Psoas muscle (tissue), 8 donors: ENCODE measurements around the gene SMARCB1. TPM values are rescaled to one million over a fixed set of nuclear protein-coding genes. Genes with fewer than 3 reads are reported as not detected.
A peak's percentile ranks its signal among the peaks of the same experiment; 100 is the strongest.

ENCODE experiments used
- ATAC-seq, 4 donors: fragments of 200-7000 bp; cut with Tn5 transposase; one replicate each; pipeline ENCODE4 v1.9.1; 2020; ENCODE audit warnings: moderate library complexity in 3 of 4, mild to moderate bottlenecking in 2 of 4
- DNase-seq, 2 donors: peaks; one replicate each; pipeline ENCODE4 v3.0.0-alpha.2; 2020
- H3K27ac ChIP-seq: fragments of 200-600 bp; one replicate; pipeline ENCODE4 v1.8.0; 2022
- H3K27me3 ChIP-seq, 3 donors: fragments of 200-600 bp in 1 of 3; one replicate each; pipeline versions ENCODE4 v1.6.1 to v1.8.0; 2013 to 2022; ENCODE audit warnings: low read length in 2 of 3, mild to moderate bottlenecking in 2 of 3, moderate library complexity in 1 of 3; ENCODE audit not compliant: insufficient read depth in 3 of 3
- H3K36me3 ChIP-seq, 2 donors: fragments of 200-600 bp in 1 of 2; one replicate each; pipeline versions ENCODE4 v1.6.1 to v1.8.0; 2013 to 2022; ENCODE audit warnings: low read depth in 1 of 2, mild to moderate bottlenecking in 1 of 2, moderate library complexity in 1 of 2; ENCODE audit not compliant: insufficient read depth in 1 of 2
- H3K4me1 ChIP-seq: fragments of 200-600 bp; one replicate; pipeline ENCODE4 v1.8.0; 2022
- H3K4me3 ChIP-seq: fragments of 200-600 bp; one replicate; pipeline ENCODE4 v1.8.0; 2022; ENCODE audit warnings: mild to moderate bottlenecking
- H3K9me3 ChIP-seq: fragments of 200-600 bp; one replicate; pipeline ENCODE4 v1.8.0; 2022
- WGBS, 3 donors: extraction: QIAGEN DNeasy Blood & Tissue Kit; methylation state at CpG; one replicate each; pipeline versions ENCODE4 v1.1.6 to v1.1.7; 2013; 5-methylcytosine and 5-hydroxymethylcytosine counted together
- intact Hi-C, 2 donors: fragments of 100-400 bp; cut with DNase I; formaldehyde crosslinking; loops; one replicate each; pipeline versions ENCODE4 v1.11.0 to v1.14.2; 2022
- polyA plus RNA-seq, 3 donors: library from polyadenylated mRNA; stranded (reverse); fragments of 200-250 nt; gene quantifications; one replicate each; pipeline ENCODE4 v1.2.3, GENCODE V29; 2013
- total RNA-seq, 4 donors: library from RNA; stranded (reverse); fragmentation: NEBNext Ultra II Directional in 2 of 4; extraction: Animal tissue kit (Norgen Biotek cat#: 25700) in 2 of 4; gene quantifications; one replicate each; pipeline versions ENCODE4 v1.2.1 to v1.2.4, GENCODE V29; 2021 to 2023
- TF ChIP-seq, protein P1 (sequence below): fragments of 200-600 bp; IDR thresholded peaks from one replicate; pipeline ENCODE4 v1.8.0; 2022; ENCODE audit warnings: antibody characterized with exemption
- donor health status: healthy with polysubstance abuse.
- donor health status: DM: no; HTN: no; CAD: no; lungs with moderate emphysema.
- donor health status: Bipolar disorder and iron deficiency.
- donor health status: healthy.
- donor health status: DM: yes; HTN: yes; CAD: no.
- donor health status: DM: no; HTN: no; CAD: no.
- donor health status: DM: no; HTN: no; CAD: no.
- donor health status: DM: yes; HTN: yes; CAD: no.

The SMARCB1 gene
- total and polyA plus RNA-seq, 7 donors: 20.7 to 76.6 (median 38.4) TPM

DNA sequence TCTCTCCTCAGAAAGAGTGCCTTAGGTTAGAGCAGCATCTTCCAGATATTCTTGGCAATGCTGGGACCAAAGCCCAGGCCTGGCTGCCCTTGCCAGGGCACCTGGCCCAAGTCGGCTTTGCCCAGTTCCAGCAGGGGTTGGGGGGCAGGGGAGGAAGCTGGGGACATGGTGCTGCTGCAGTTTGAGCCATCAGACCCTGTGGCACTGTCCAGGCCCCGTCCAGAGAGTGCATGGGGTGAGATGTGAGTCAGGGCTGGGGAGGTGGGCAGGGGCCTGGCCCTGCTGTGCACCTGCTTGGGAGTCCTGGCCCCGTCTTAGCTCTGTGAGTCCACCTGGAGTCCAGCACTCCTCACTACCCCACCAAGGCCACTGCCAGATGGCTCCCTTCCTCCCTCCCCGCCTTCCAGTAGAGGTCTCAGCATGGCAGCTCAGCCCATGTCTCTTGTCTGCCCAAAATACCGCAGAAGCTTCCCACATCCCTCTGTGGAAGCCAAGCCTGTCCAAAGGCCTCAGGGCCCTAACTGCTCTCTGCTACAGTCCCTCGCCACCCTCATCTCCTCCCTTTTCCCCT lies 35.4 kb downstream of the SMARCB1 start:
- Histone ChIP-seq H3K4me1 (peaks cover 10% of the 10 kb centered on the region), H3K4me3 (no peak overlapping the region), H3K27ac (peak overlapping the region; percentile 65), H3K36me3 (peaks cover 0 to 99% of the 10 kb centered on the region in 2 donors), H3K27me3 (no peaks in the 10 kb centered on the region), H3K9me3 (no peaks in the 10 kb centered on the region)
- DNase-seq (no peak), ATAC-seq (peak; percentile 51 to 70 (median 62))
- TF ChIP-seq, protein P1, sequence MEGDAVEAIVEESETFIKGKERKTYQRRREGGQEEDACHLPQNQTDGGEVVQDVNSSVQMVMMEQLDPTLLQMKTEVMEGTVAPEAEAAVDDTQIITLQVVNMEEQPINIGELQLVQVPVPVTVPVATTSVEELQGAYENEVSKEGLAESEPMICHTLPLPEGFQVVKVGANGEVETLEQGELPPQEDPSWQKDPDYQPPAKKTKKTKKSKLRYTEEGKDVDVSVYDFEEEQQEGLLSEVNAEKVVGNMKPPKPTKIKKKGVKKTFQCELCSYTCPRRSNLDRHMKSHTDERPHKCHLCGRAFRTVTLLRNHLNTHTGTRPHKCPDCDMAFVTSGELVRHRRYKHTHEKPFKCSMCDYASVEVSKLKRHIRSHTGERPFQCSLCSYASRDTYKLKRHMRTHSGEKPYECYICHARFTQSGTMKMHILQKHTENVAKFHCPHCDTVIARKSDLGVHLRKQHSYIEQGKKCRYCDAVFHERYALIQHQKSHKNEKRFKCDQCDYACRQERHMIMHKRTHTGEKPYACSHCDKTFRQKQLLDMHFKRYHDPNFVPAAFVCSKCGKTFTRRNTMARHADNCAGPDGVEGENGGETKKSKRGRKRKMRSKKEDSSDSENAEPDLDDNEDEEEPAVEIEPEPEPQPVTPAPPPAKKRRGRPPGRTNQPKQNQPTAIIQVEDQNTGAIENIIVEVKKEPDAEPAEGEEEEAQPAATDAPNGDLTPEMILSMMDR: no peak
- 23 to 61% (median 43%) methylated on average over 6 of the region's 6 CpGs for WGBS, 3 donors
- intact Hi-C loops: loop anchor here in 1 of 2 donors (5.0 kb wide), 1 partner anchor 35 kb away; the partner anchor contains the start of gene SMARCB1

DNA sequence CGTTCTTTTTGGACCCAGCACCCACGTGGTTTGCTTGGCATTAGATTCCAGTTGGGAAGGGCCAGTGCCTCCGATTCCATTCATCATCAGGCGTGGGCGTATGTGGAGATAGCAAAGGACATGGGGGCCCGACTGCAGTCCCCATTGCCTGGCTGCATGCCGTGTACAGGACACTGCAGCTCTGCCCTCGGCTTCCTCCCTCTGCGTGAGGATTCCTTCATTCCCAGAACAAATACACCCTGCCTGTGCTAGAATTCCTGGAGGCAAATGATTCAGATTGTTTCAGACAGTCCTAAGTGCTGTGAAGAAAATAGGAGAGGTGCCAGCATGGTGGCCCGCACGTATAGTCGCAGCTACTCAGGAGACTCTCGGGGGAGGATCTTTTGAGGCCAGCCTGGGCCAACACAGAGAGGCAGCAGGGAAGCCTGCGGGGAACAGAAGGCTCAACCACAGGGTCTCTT lies 36.6 kb downstream of the SMARCB1 start:
- peak in 1 of 2 donors; percentile 42 for DNase-seq
- TF ChIP-seq, protein P1: no peak
- H3K27ac ChIP-seq: peak overlapping the region; percentile 65

DNA sequence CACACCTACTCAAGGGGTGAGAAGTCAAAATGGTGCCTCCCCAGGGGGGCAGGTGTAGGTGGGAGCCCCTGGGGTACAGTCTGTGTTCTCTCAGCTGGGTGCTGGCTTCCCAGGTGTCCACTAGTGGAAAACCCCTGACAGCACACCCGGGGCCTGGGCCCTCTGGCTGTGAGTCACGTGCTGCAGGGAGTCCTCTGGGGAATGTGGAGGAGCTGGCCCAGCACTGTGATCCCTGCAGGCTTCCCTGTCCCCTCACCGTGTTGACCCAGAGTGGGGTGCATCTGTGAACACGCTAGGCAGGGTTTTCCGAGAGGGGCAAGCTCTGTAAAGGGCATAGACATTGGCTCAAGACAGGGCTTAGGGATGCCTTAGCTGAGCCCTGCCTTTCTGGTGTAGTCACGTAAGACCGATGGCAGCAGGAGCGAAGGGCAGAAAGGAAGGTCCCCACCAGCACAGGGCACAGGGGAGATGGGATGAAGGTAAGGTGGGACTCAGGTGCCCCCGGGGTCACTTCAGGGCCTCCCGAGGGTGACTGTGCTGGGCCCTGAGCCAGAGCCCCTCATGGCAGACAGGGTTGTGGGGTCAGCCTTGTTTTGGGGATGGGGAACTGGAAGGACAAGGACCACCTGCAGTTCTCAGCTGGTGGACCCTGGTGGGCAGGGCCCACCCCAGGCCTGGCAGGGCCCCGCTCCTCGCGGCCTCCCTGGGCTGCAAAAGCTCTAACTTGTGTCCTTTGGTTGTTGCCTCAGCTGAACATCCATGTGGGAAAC lies 37.9 kb downstream of the SMARCB1 start:
- H3K27me3 ChIP-seq: no peaks in the 10 kb centered on the region
- DNase-seq (peak in 1 of 2 donors; percentile 22), ATAC-seq (no peak)
- H3K4me1 ChIP-seq: peaks cover 25% of the 10 kb centered on the region
- H3K4me3 ChIP-seq: no peak overlapping the region
- TF ChIP-seq, protein P1: no peak
- H3K36me3 ChIP-seq: peaks cover 0 to 87% of the 10 kb centered on the region in 2 donors
- intact Hi-C loops: loop anchor here (5.0 kb wide), 1 partner anchor 37 kb away; the partner anchor contains the start of gene SMARCB1 (in 2 of the 2)
- no peaks in the 10 kb centered on the region for H3K9me3 ChIP-seq
- H3K27ac ChIP-seq: no peak overlapping the region
- WGBS, 3 donors: 86 to 90% (median 88%) methylated on average over 13 of the region's 13 CpGs

More for the DNA sequence above, 36.6 kb downstream of the SMARCB1 start:
- 71 to 91% (median 89%) methylated on average over 14 of the region's 14 CpGs for WGBS, 3 donors
- Histone ChIP-seq H3K36me3 (peaks cover 0 to 97% of the 10 kb centered on the region in 2 donors), H3K4me1 (peaks cover 12% of the 10 kb centered on the region), H3K4me3 (no peak overlapping the region), H3K9me3 (no peaks in the 10 kb centered on the region), H3K27me3 (no peaks in the 10 kb centered on the region)
- ATAC-seq: no peak
- intact Hi-C loops: loop anchor here in 1 of 2 donors (5.0 kb wide), 1 partner anchor 36 kb away; the partner anchor contains the start of gene SMARCB1

DNA sequence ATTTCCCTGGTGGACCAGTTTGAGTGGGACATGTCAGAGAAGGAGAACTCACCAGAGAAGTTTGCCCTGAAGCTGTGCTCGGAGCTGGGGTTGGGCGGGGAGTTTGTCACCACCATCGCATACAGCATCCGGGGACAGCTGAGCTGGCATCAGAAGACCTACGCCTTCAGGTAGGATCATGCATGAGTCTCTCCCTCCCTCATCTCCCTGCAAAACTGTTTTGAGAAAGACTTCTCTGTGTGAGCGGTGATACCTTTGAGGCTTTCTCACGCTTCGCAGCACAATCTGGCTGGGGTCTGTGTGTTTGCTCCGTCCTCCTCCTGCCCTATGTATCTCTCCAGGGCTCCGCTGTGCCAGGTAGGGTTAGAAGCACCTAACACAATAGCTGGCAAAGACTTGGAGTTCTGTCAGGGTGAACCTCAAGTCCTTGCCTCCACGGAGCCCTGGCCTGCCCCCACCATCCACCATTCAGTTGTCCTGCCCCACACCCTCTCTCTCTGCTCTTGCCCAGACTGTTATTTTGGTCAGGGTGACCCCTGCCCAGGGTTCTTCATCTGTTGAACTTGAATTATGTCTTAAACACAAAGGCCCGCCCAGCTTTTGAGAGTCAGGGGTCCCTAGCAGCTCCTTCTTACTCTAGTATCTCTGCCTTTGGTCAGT lies 38.6 kb downstream of the SMARCB1 start:
- H3K4me3 ChIP-seq: no peak overlapping the region
- H3K4me1 ChIP-seq: peaks cover 27% of the 10 kb centered on the region
- no peak overlapping the region for H3K27ac ChIP-seq
- H3K36me3 ChIP-seq: peaks cover 0 to 80% of the 10 kb centered on the region in 2 donors
- TF ChIP-seq, protein P1: no peak
- intact Hi-C loops: loop anchor here in 1 of 2 donors (5.0 kb wide), 1 partner anchor 38 kb away; the partner anchor contains the start of gene SMARCB1
- no peaks in the 10 kb centered on the region for H3K27me3 ChIP-seq
- H3K9me3 ChIP-seq: no peaks in the 10 kb centered on the region
- 92 to 97% (median 97%) methylated on average over 12 of the region's 12 CpGs for WGBS, 3 donors
- ATAC-seq (no peak), DNase-seq (peak in 1 of 2 donors; percentile 48)
